IPS-18c (cell line): ENCODE data around the gene AGAP9.
"Not testable (repeated sequence)": the region's sequence is repeated elsewhere in the genome, so short reads cannot be mapped to it uniquely, and the experiment has no call there.

Experiments
- H3K4me3 ChIP-seq: 2 replicates; pipeline ENCODE4 v1.7.0; 2013; ENCODE audit warnings: low read depth, mild to moderate bottlenecking, low read length, moderate library complexity; ENCODE audit not compliant: insufficient read depth
- H3K9me3 ChIP-seq: one replicate; pipeline ENCODE4 v1.6.1; 2013; ENCODE audit warnings: mild to moderate bottlenecking, low read length, moderate library complexity; ENCODE audit not compliant: control insufficient read depth, insufficient read depth

The AGAP9 gene

GRCh38 chr10:47467458-47467857 lies 56.0 kb downstream of the AGAP9 start:
- not testable (repeated sequence) for H3K4me3 ChIP-seq, H3K9me3 ChIP-seq

GRCh38 chr10:47465216-47465917 lies 58.1 kb downstream of the AGAP9 start:
- H3K9me3 ChIP-seq, H3K4me3 ChIP-seq: not testable (repeated sequence)

DNA sequence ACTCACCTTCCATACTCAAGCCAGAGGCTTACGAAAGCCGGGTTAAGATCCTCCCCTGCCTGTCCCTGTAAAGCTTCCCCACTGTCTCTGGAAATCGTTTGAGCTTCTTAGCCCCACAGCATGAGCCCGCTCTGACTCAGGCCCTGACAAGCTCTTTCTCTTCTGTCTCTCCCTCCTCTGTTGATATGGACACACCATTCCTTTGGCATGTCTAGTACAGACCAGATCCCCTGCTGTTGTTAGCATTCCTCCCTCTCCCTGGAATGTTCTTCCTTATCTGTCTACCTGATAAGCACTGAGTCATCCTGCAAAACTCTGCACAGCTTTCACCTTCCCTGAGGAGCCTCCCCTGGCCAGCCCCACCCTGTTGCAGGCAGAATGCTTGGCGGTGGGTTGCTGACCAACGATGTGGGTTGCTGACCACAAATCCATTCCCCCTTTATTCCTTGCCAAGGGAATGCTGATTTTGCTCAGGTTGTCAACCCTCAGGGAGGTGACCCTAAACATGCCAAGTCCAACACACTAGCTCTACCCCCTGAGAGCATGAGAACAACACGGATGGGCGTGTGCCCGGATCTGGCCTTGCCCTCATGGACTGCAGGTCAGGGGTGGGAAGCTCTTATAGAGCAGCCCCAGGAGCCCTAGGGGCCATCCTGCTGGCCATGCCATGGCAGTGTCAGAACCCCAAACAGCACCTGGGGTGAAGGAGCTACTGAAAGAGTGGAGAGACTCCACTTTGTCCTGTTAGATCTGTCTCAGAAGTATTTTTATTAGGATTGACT lies 60.7 kb downstream of the AGAP9 start:
- H3K9me3 ChIP-seq, H3K4me3 ChIP-seq: not testable (repeated sequence)

DNA sequence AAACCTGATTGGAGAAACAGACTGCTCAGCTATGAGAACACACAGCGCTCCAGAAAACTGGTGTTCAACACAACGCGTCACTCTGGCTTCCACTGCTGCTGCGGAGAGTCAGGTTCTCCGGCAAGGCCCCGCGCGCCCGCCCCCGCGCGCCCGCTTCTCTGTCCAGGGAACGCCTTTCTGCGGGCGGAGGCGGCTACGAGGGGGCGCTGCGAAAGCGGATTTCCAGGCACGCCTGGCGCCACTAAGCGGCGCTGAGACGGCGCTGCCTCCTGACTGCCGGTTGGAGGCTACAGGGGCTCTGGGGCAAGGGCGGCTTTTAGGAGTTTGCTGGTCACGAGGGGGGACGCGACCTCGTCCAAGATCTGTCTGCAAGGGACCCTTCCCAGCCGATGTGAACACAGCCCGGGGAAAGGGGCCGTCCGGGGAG lies 62.2 kb downstream of the AGAP9 start:
- not testable (repeated sequence) for H3K4me3 ChIP-seq, H3K9me3 ChIP-seq

DNA sequence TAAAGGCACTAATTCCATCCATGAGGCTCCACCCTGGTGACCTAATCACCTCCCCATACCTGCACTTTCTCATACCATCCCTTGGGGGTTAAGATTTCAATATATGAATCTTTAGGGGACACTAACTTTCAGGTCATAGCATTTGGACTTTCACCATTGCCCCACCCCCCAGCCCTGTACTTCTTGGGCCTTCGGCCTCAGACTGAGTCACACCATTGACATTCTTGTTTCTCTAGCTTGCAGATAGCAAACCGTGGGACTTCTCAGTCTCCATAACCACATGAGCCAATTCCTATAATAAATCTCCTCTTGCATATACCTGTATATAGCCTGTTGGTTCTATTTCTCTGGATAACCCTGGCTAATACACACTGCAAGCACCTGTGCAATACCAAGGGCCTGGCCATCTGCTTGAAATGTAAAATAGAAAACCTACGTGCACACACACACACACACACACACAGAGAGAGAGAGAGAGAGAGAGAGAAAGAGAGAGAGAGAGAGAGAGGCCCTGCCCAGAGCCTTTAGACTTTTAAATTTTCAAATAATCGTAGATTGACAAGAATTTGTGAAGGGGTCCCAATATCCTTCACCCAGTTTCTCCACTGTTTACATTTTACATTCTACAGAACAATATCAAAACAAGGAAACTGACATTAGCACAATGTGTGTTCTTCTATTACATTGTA lies 64.8 kb downstream of the AGAP9 start:
- H3K9me3 ChIP-seq = no peaks in the 10 kb centered on the region
- H3K4me3 ChIP-seq = no peak overlapping the region

GRCh38 chr10:47457826-47458225 lies 65.6 kb downstream of the AGAP9 start:
- Histone ChIP-seq H3K9me3 (peaks cover 2% of the 10 kb centered on the region), H3K4me3 (no peak overlapping the region)

DNA sequence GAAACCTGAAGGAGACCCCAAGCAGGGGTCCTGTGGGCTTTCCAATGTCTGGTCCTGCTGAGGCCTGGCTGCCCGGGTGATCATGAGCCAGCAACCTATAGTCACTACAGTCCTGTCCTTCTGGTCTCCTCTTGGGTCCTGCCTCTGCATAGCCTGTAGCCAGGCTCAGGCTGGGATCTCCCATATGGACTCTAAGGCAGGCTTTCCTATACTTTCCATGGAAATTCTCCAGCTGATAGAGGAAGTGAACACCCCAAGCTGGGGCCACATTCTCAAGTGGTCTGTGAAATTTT lies 66.0 kb downstream of the AGAP9 start:
- Histone ChIP-seq H3K4me3 (no peak overlapping the region), H3K9me3 (peaks cover 2% of the 10 kb centered on the region)

- Histone ChIP-seq H3K9me3 (peaks cover 2% of the 10 kb centered on the region), H3K4me3 (no peak overlapping the region)
Observed at GRCh38 chr10:47456794-47457527, 66.5 kb downstream of the AGAP9 start.

- Histone ChIP-seq H3K9me3 (peaks cover 2% of the 10 kb centered on the region), H3K4me3 (no peak overlapping the region)
Observed at GRCh38 chr10:47456079-47456785, 67.2 kb downstream of the AGAP9 start.

GRCh38 chr10:47455350-47456078 lies 67.9 kb downstream of the AGAP9 start:
- not testable (repeated sequence) for H3K4me3 ChIP-seq

GRCh38 chr10:47454780-47455058 lies 68.7 kb downstream of the AGAP9 start:
- Histone ChIP-seq H3K4me3 (no peak overlapping the region), H3K9me3 (peaks cover 2% of the 10 kb centered on the region)

More at GRCh38 chr10:47455350-47456078, 67.9 kb downstream of the AGAP9 start:
- not testable (repeated sequence) for H3K9me3 ChIP-seq

GRCh38 chr10:47454008-47454779 lies 69.2 kb downstream of the AGAP9 start:
- Histone ChIP-seq H3K4me3 (no peak overlapping the region), H3K9me3 (peaks cover 2% of the 10 kb centered on the region)

GRCh38 chr10:47453141-47454007 lies 70.1 kb downstream of the AGAP9 start:
- Histone ChIP-seq H3K4me3 (no peak overlapping the region), H3K9me3 (peaks cover 2% of the 10 kb centered on the region)

- Histone ChIP-seq H3K4me3 (no peak overlapping the region), H3K9me3 (peaks cover 2% of the 10 kb centered on the region)
Observed at GRCh38 chr10:47452495-47453140, 70.8 kb downstream of the AGAP9 start.

DNA sequence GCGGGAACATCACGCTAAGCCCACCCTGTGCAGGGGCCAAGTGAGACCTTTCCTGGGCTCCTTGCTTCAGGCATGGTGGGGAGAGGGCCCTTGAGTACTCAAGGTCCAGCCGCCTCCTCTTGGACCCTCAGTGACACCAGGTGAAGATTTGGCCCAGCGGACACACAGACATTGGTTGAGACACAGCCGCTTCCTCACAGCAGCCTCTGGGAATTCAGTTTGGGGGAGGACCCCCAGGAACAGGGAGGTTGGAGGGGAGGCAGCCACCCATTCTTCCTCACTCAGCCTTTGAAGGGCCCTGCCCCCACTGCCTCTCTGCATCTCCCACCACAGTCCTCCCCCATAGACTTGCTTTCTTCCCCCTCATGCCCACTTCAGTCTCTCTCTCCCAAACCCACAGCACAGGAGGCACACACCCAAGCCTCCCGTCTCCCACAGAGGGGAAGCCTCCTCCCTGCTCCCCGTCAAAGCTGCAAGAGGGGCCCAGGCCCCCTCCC lies 71.4 kb downstream of the AGAP9 start:
- Histone ChIP-seq H3K4me3 (no peak overlapping the region), H3K9me3 (peaks cover 2% of the 10 kb centered on the region)
